GM13977 (cell line): ENCODE data around the gene KCTD1.

Source experiments
- DNase-seq: peaks from one replicate; pipeline ENCODE4 v3.0.0; 2012; ENCODE audit warnings: low spot score
- in situ Hi-C: fragments of 300-500 bp; cut with MboI; formaldehyde crosslinking; loops from one replicate; pipeline ENCODE4 v1.12.0; 2022; ENCODE audit warnings: low sequenced_read_pairs, low pct_unique_long_range_greater_than_20kb, mixed read lengths, inconsistent platforms; ENCODE audit not compliant: unreplicated experiment
- TF ChIP-seq, protein P1 (sequence below): IDR thresholded peaks from 2 replicates; pipeline ENCODE4 v1.5.1; 2012; ENCODE audit warnings: mild to moderate bottlenecking, control low read depth; ENCODE audit not compliant: insufficient read depth; ENCODE audit errors: extremely low read depth, missing control alignments

The KCTD1 gene

GRCh38 chr18:26515643-26516487, 32.5 kb downstream of the KCTD1 start:
- in situ Hi-C loops, result no loop called here
- DNase-seq, result no peak
- TF ChIP-seq, protein P1, sequence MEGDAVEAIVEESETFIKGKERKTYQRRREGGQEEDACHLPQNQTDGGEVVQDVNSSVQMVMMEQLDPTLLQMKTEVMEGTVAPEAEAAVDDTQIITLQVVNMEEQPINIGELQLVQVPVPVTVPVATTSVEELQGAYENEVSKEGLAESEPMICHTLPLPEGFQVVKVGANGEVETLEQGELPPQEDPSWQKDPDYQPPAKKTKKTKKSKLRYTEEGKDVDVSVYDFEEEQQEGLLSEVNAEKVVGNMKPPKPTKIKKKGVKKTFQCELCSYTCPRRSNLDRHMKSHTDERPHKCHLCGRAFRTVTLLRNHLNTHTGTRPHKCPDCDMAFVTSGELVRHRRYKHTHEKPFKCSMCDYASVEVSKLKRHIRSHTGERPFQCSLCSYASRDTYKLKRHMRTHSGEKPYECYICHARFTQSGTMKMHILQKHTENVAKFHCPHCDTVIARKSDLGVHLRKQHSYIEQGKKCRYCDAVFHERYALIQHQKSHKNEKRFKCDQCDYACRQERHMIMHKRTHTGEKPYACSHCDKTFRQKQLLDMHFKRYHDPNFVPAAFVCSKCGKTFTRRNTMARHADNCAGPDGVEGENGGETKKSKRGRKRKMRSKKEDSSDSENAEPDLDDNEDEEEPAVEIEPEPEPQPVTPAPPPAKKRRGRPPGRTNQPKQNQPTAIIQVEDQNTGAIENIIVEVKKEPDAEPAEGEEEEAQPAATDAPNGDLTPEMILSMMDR, result no peak

DNA sequence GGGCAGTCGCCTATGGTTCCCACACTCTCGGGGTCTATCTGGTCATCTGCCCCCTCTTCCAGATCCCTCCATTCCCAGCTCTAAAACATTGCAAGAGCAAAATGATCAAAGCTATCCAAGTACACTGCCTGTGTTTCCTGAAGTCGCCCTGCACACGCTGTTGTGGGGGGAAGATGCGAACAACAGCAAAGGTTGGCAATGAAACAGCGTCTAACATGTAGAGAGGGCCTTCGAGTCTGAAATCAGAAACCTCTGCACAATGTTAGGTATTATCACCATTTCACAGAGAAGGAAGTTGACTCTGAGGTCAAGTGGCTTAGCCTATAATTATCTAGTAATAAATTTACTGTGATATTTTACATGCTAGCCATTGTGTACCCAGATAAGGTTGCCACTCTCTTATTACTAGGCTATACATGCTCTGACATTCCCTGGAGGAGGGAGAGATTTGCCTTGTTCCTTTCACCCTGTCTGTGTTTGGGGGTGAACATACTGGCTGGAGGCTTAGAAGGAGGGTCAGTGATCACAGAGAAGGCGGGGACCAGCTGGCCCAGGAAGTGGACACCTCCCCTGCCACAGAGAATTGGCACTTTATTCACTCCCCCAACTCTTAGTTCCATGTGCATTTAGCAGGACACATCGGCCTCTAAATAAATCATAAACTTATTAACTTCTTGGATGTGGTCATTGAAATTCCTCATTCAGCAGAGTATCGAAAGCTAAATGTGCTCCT, 36.8 kb downstream of the KCTD1 start:
- TF ChIP-seq, protein P1, result no peak
- in situ Hi-C loops, result no loop called here
- DNase-seq, result no peak

- TF ChIP-seq, protein P1, result no peak
- DNase-seq, result no peak
- in situ Hi-C loops, result no loop called here
Measured at GRCh38 chr18:26510337-26510736, 38.0 kb downstream of the KCTD1 start.

DNA sequence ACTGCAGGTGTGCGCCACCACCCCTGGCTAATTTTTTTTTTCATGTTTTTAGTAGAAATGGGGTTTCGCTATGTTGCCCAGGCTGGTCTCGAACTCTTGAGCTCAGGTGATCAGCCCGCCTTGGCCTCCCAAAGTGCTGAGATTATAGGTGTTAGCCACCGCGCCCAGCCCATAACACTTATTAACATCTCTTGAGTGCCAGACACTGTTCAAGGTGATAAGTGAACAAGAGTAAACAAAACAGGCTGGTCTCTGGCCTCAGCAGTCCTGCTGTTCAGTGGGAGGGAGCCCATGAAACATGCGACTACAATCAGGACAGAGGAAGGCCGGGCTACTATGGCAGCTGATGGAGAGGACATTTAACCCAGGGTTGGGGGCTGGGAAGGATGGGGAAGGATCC, 42.3 kb downstream of the KCTD1 start:
- TF ChIP-seq, protein P1, result no peak
- no peak for DNase-seq
- in situ Hi-C loops, result no loop called here

- TF ChIP-seq, protein P1, result no peak
- no peak for DNase-seq
- in situ Hi-C loops, result no loop called here
Measured at GRCh38 chr18:26504831-26505230, 43.5 kb downstream of the KCTD1 start.

- TF ChIP-seq, protein P1, result no peak
- in situ Hi-C loops, result no loop called here
- no peak for DNase-seq
Measured at GRCh38 chr18:26503382-26503781, 45.0 kb downstream of the KCTD1 start.
